SK-N-MC (cell line): ENCODE results near the gene MTMR10.

ENCODE experiments used
- EZH2 ChIP-seq: fragments of 200-600 bp; sonication (generic); IDR thresholded peaks from one replicate; pipeline ENCODE4 v1.6.1; 2017; ENCODE audit warnings: antibody characterized with exemption
- FOXP2 ChIP-seq: optimal IDR thresholded peaks from 2 replicates; pipeline ENCODE3; 2011; ENCODE audit warnings: mild to moderate bottlenecking, moderate library complexity; ENCODE audit not compliant: insufficient read depth; ENCODE audit errors: extremely low read length, control extremely low read depth
- POLR2AphosphoS5 ChIP-seq: IDR thresholded peaks from 2 replicates; pipeline ENCODE4 v1.6.1; 2012; ENCODE audit warnings: mild to moderate bottlenecking, low read depth, low read length, borderline replicate concordance

GRCh38 chr15:30928076-30928475, 63.4 kb downstream of the MTMR10 start:
- TF ChIP-seq EZH2 (no peak), POLR2AphosphoS5 (no peak), FOXP2 (no peak)
